HCT116 (cell line): ENCODE results near the gene RPS29. TPM values are rescaled to one million over a fixed set of nuclear protein-coding genes. Genes with fewer than 3 reads are reported as not detected.
"Not testable (repeated sequence)": the region's sequence is repeated elsewhere in the genome, so short reads cannot be mapped to it uniquely, and the experiment has no call there.

Experiments
- ATAC-seq: fragments of 200-7000 bp; cut with Tn5 transposase; 2 replicates; pipeline ENCODE4 v1.9.1; 2020; ENCODE audit warnings: mild to moderate bottlenecking, moderate library complexity
- BruUV-seq: library from RNA; stranded (reverse); fragments of 400-500 nt; replicated peaks from 2 replicates; lab custom pipeline; 2021; lab: Mats Ljungman, UMichigan
- CTCF ChIA-PET: fragments of 300-600 bp; sonication (Branson Sonifier 250); formaldehyde crosslinking; loops from one replicate; lab custom pipeline; 2021; ENCODE audit warnings: antibody characterized with exemption; lab: Charles Lee
- POLR2A ChIA-PET: fragments of 300-600, 350-600 bp; sonication (Branson Sonifier 250); formaldehyde crosslinking; loops from one replicate; lab custom pipeline; 2021; ENCODE audit warnings: antibody characterized with exemption; lab: Charles Lee
- RAD21 ChIA-PET, 2 experiments: fragments of 300-600 bp; sonication (Branson Sonifier 250); formaldehyde crosslinking; loops; one replicate each; lab custom pipeline; 2023; ENCODE audit warnings: low total read pairs in 2 of 2; ENCODE audit not compliant: uncharacterized antibody in 2 of 2, unreplicated experiment in 2 of 2, low non-redundant PET in 1 of 2; lab: Charles Lee
- DNase-seq: peaks from one replicate; pipeline ENCODE4 v3.0.0-alpha.2; 2010; ENCODE audit warnings: low read depth, low spot score
- H2AFZ ChIP-seq: fragments of 200-600 bp; shearing (Covaris generic), sonication (generic); 2 replicates; pipeline ENCODE4 v1.6.1; 2017; ENCODE audit warnings: low read depth, mixed run types, mixed read lengths, antibody characterized with exemption, low read length; ENCODE audit not compliant: poor library complexity, severe bottlenecking
- H3K27ac ChIP-seq: 2 replicates; pipeline ENCODE4 v1.5.1; 2012; ENCODE audit warnings: low read depth, low read length
- H3K27me3 ChIP-seq: fragments of 200-600 bp; sonication (generic); 2 replicates; pipeline ENCODE4 v1.6.1; 2016; ENCODE audit warnings: mixed run types, low read length, mixed read lengths; ENCODE audit not compliant: insufficient read depth
- H3K36me3 ChIP-seq, 2 experiments: fragments of 200-500 bp in 1 of 2; fragments of 200-600 bp in 1 of 2; sonication (Bioruptor generic) in 1 of 2; sonication (generic) in 1 of 2; 2 replicates each; pipeline versions ENCODE4 v1.5.1 to v1.6.1; 2014 to 2016; ENCODE audit warnings: low read length in 2 of 2, inconsistent platforms in 1 of 2, mixed read lengths in 1 of 2, mixed run types in 1 of 2; ENCODE audit not compliant: insufficient read depth in 2 of 2, control insufficient read depth in 1 of 2
- H3K4me1 ChIP-seq, 2 experiments: fragments of 200-600 bp in 1 of 2; sonication (generic) in 1 of 2; 2 replicates each; pipeline versions ENCODE4 v1.5.1 to v1.6.1; 2012 to 2017; ENCODE audit warnings: low read length in 2 of 2, inconsistent platforms in 1 of 2, mild to moderate bottlenecking in 1 of 2, mixed read lengths in 1 of 2, mixed run types in 1 of 2, moderate library complexity in 1 of 2; ENCODE audit not compliant: insufficient read depth in 2 of 2, control insufficient read depth in 1 of 2
- H3K4me2 ChIP-seq: fragments of 200-600 bp; sonication (generic); 2 replicates; pipeline ENCODE4 v1.6.1; 2017; ENCODE audit warnings: mixed run types, low read length, mixed read lengths
- H3K4me3 ChIP-seq, 2 experiments: fragments of 200-600 bp in 1 of 2; sonication (generic) in 1 of 2; replicated peaks in 1 of 2; 2 replicates each; pipeline ENCODE4 v1.5.1; 2011 to 2016; ENCODE audit warnings: low read length in 2 of 2, control low read depth in 1 of 2, low read depth in 1 of 2, mild to moderate bottlenecking in 1 of 2, mixed read lengths in 1 of 2, mixed run types in 1 of 2
- H3K79me2 ChIP-seq: fragments of 200-600 bp; sonication (generic); 2 replicates; pipeline ENCODE4 v1.6.1; 2017; ENCODE audit warnings: mild to moderate bottlenecking, mixed run types, low read length, moderate library complexity, mixed read lengths; ENCODE audit not compliant: insufficient read depth
- H3K9ac ChIP-seq: fragments of 200-600 bp; sonication (generic); 2 replicates; pipeline ENCODE4 v1.6.1; 2016; ENCODE audit warnings: low read length, mixed read lengths
- H3K9me2 ChIP-seq: fragments of 200-600 bp; sonication (generic), shearing (Covaris generic); 2 replicates; pipeline ENCODE4 v1.6.1; 2017; ENCODE audit warnings: mixed run types, mild to moderate bottlenecking, moderate library complexity; ENCODE audit not compliant: insufficient read depth
- H3K9me3 ChIP-seq, 2 experiments: fragments of 200-500 bp in 1 of 2; fragments of 200-600 bp in 1 of 2; sonication (Bioruptor generic) in 1 of 2; sonication (generic) in 1 of 2; 2 replicates each; pipeline ENCODE4 v1.6.1; 2014 to 2017; ENCODE audit warnings: low read length in 2 of 2, mixed read lengths in 2 of 2, inconsistent platforms in 1 of 2, low read depth in 1 of 2, mild to moderate bottlenecking in 1 of 2, mixed run types in 1 of 2, moderate library complexity in 1 of 2; ENCODE audit not compliant: control insufficient read depth in 1 of 2, insufficient read depth in 1 of 2
- H4K20me1 ChIP-seq: fragments of 200-600 bp; sonication (generic), shearing (Covaris generic); 2 replicates; pipeline ENCODE4 v1.6.1; 2017; ENCODE audit warnings: mixed run types, mild to moderate bottlenecking, moderate library complexity; ENCODE audit not compliant: insufficient read depth
- ATF3 ChIP-seq: IDR thresholded peaks from 2 replicates; pipeline ENCODE4 v1.6.1; 2012
- CBX3 ChIP-seq: IDR thresholded peaks from 2 replicates; pipeline ENCODE4 v1.6.1; 2012; ENCODE audit warnings: low read depth
- CEBPB ChIP-seq: IDR thresholded peaks from 2 replicates; pipeline ENCODE4 v1.6.1; 2012; ENCODE audit warnings: low read depth
- CTCF ChIP-seq, 3 experiments: fragments of 200-600 bp in 1 of 3; sonication (generic) in 1 of 3; IDR thresholded peaks in 2 of 3; conservative IDR thresholded peaks in 1 of 3; 2 replicates each; pipeline ENCODE4 v1.5.1; 2012 to 2017; ENCODE audit warnings: low read depth in 2 of 3, low read length in 2 of 3, antibody characterized with exemption in 1 of 3, borderline replicate concordance in 1 of 3, control low read depth in 1 of 3, mild to moderate bottlenecking in 1 of 3, mixed read lengths in 1 of 3, mixed run types in 1 of 3, moderate library complexity in 1 of 3; ENCODE audit not compliant: insufficient read depth in 1 of 3
- FOSL1 ChIP-seq: IDR thresholded peaks from 2 replicates; pipeline ENCODE4 v1.6.1; 2012; ENCODE audit warnings: low read depth
- JUND ChIP-seq: IDR thresholded peaks from 2 replicates; pipeline ENCODE4 v1.6.1; 2012
- RAD21 ChIP-seq: IDR thresholded peaks from 2 replicates; pipeline ENCODE4 v1.6.1; 2012; ENCODE audit warnings: low read depth, mild to moderate bottlenecking
- SIN3A ChIP-seq: IDR thresholded peaks from 2 replicates; pipeline ENCODE4 v1.6.1; 2012; ENCODE audit warnings: low read depth
- SP1 ChIP-seq: IDR thresholded peaks from 2 replicates; pipeline ENCODE4 v1.6.1; 2012; ENCODE audit warnings: low read depth
- YY1 ChIP-seq: IDR thresholded peaks from 2 replicates; pipeline ENCODE4 v1.6.1; 2011; ENCODE audit warnings: low read length, low read depth, moderate library complexity, mild to moderate bottlenecking; ENCODE audit not compliant: insufficient replicate concordance; ENCODE audit errors: extremely low read depth
- ZBTB33 ChIP-seq: IDR thresholded peaks from 2 replicates; pipeline ENCODE4 v1.6.1; 2011; ENCODE audit warnings: mild to moderate bottlenecking, low read length, moderate library complexity; ENCODE audit not compliant: insufficient replicate concordance; ENCODE audit errors: extremely low read depth
- intact Hi-C: fragments of 100-400 bp; cut with micrococcal nuclease; formaldehyde crosslinking; loops from 2 replicates; pipeline ENCODE4 v1.10.0; 2022
- total RNA-seq: library from RNA; stranded (reverse); gene quantifications from one replicate; pipeline ENCODE4 v1.2.1, GENCODE V29; 2021; ENCODE audit not compliant: unreplicated experiment

RPS29 gene
- total RNA-seq, 1 experiment from 2014 or later = 1,825 TPM

- H3K36me3 ChIP-seq = peaks cover 14 to 32% of the 10 kb centered on the region in 2 experiments; a peak in 3 of 4 replicates
- H3K79me2 ChIP-seq = peaks cover 44% of the 10 kb centered on the region
- no peaks in the 10 kb centered on the region for H3K9me2 ChIP-seq
- H3K27me3 ChIP-seq = no peaks in the 10 kb centered on the region
- peak overlapping the region; percentile 47 for H2AFZ ChIP-seq
- H3K9me3 ChIP-seq = no peaks in the 10 kb centered on the region
- 0 out of 2 replicates have a peak, but pooled peaks have one; percentile 9 for TF ChIP-seq JUND
- TF ChIP-seq CEBPB = no peak; the same call in 1 of the 2 replicates
- TF ChIP-seq SP1 = peak; percentile 11
- peak; percentile 39 for TF ChIP-seq RAD21
- peak; percentile 89; the same call in 1 of the 2 replicates for TF ChIP-seq CBX3
- no peak for TF ChIP-seq YY1
- no peak for TF ChIP-seq ZBTB33
- peak; percentile 49; the same call in 1 of the 2 replicates for TF ChIP-seq FOSL1
- 0 out of 2 replicates have a peak, but pooled peaks have one; percentile 52 for TF ChIP-seq SIN3A
- TF ChIP-seq CTCF (IDR thresholded peaks at IDR 0.05 in 2 of 3, conservative IDR thresholded peaks at IDR 0.05 in 1 of 3; ENCODE audit: borderline replicate concordance in 1 of 3, insufficient read depth in 1 of 3, low read depth in 2 of 3, low read length in 2 of 3) = peak; percentile 56 to 98 (median 81)
- peak; percentile 94 for TF ChIP-seq ATF3
- H3K27ac ChIP-seq = peak overlapping the region; percentile 81
- peaks cover 12 to 41% of the 10 kb centered on the region in 2 experiments for H3K4me1 ChIP-seq
- H3K4me2 ChIP-seq = peak overlapping the region; percentile 66
- DNase-seq = peak; percentile 72
- peaks cover 23% of the 10 kb centered on the region; the same call in 1 of the 2 replicates for H4K20me1 ChIP-seq
- intact Hi-C loops = no loop called here
- ChIA-PET CTCF (interaction anchor here (0.6 to 2.0 kb wide), 11 partner anchors 8 to 1013 kb away, joined by 3 to 16 read pairs (median 4); partner anchors contain the start of genes LRR1, MGAT2 and RPL36AL), POLR2A (interaction anchor here (0.7 to 2.8 kb wide), 8 partner anchors 8 to 725 kb away, joined by 3 to 15 read pairs (median 4); partner anchors contain the start of genes DMAC2L, L2HGDH, LRR1 and MGAT2), RAD21 (no interaction called here)
- peak overlapping the region; percentile 40 for H3K9ac ChIP-seq
- no TSS peak for BruUV-seq
- ATAC-seq = peak; percentile 27
- H3K4me3 ChIP-seq = peak overlapping the region; percentile 20 to 44
These were observed 687 bp upstream of the RPS29 start for GRCh38 chr14:49586673-49587460.

- H4K20me1 ChIP-seq = peaks cover 29% of the 10 kb centered on the region; the same call in 1 of the 2 replicates
- peak overlapping the region; percentile 92 for H3K9ac ChIP-seq
- ATAC-seq, RAD21 ChIA-PET, H3K9me2 ChIP-seq, H3K27me3 ChIP-seq, H2AFZ ChIP-seq, DNase-seq, BruUV-seq, intact Hi-C loops, H3K9me3 ChIP-seq, CTCF ChIA-PET: not testable (repeated sequence)
- peaks cover 12 to 52% of the 10 kb centered on the region in 2 experiments for H3K4me1 ChIP-seq
- peak overlapping the region; percentile 71 to 88 for H3K4me3 ChIP-seq
- peaks cover 60% of the 10 kb centered on the region for H3K79me2 ChIP-seq
- peak overlapping the region; percentile 81 for H3K27ac ChIP-seq
- POLR2A ChIA-PET = interaction anchor here (1.1 to 1.8 kb wide), 3 partner anchors 10 to 49 kb away, joined by 3 to 6 read pairs (median 6); partner anchors contain the start of gene LRR1
- peaks cover 14 to 32% of the 10 kb centered on the region in 2 experiments; a peak in 3 of 4 replicates for H3K36me3 ChIP-seq
- peak overlapping the region; percentile 75 for H3K4me2 ChIP-seq
These were observed 1.1 kb downstream of the RPS29 start for GRCh38 chr14:49584981-49585640.
